Caco-2 (cell line): ENCODE results near the gene MCFD2. TPM values are rescaled to one million over a fixed set of nuclear protein-coding genes. Genes with fewer than 3 reads are reported as not detected.
A peak's percentile ranks its signal among the peaks of the same experiment; 100 is the strongest.

Experiments
- BruUV-seq: library from RNA; stranded (reverse); fragments of 400-500 nt; replicated peaks from 2 replicates; lab custom pipeline; 2021; lab: Mats Ljungman, UMichigan
- CTCF ChIA-PET: fragments of 300-600 bp; sonication (Branson Sonifier 250); formaldehyde crosslinking; loops from one replicate; lab custom pipeline; 2022; ENCODE audit warnings: antibody characterized with exemption; lab: Charles Lee
- POLR2A ChIA-PET: fragments of 300-600 bp; sonication (Branson Sonifier 250); formaldehyde crosslinking; loops from one replicate; lab custom pipeline; 2022; ENCODE audit warnings: antibody characterized with exemption; lab: Charles Lee
- DNase-seq, 2 experiments: peaks; one replicate each; pipeline versions ENCODE4 v3.0.0 to v3.0.0-alpha.2; 2020 to 2022
- H3K27me3 ChIP-seq: replicated peaks from 2 replicates; pipeline ENCODE4 v1.6.0; 2011; ENCODE audit warnings: low read length; ENCODE audit not compliant: control insufficient read depth, insufficient read depth
- H3K36me3 ChIP-seq: 2 replicates; pipeline ENCODE4 v1.5.1; 2011; ENCODE audit warnings: low read length; ENCODE audit not compliant: control insufficient read depth, insufficient read depth
- H3K4me1 ChIP-seq: fragments of 250-450 bp; sonication (Bioruptor Pico); 2 replicates; pipeline ENCODE4 v1.5.1; 2020; ENCODE audit warnings: mild to moderate bottlenecking
- H3K4me3 ChIP-seq: 2 replicates; pipeline ENCODE4 v1.5.1; 2011; ENCODE audit warnings: low read depth, mild to moderate bottlenecking, control low read depth, low read length
- H3K9me3 ChIP-seq: fragments of 250-450 bp; sonication (Bioruptor Pico); 2 replicates; pipeline ENCODE4 v1.5.1; 2020; ENCODE audit warnings: mild to moderate bottlenecking, moderate library complexity
- H3K27ac Mint-ChIP-seq: one replicate; pipeline ENCODE4 v1.8.0; 2022; ENCODE audit warnings: mixed read lengths; ENCODE audit not compliant: unreplicated experiment
- H3K27me3 Mint-ChIP-seq: one replicate; pipeline ENCODE4 v1.8.0; 2022; ENCODE audit warnings: mixed read lengths; ENCODE audit not compliant: insufficient read depth, unreplicated experiment
- H3K36me3 Mint-ChIP-seq: one replicate; pipeline ENCODE4 v1.8.0; 2022; ENCODE audit warnings: mild to moderate bottlenecking, mixed read lengths; ENCODE audit not compliant: insufficient read depth, unreplicated experiment
- H3K4me1 Mint-ChIP-seq: one replicate; pipeline ENCODE4 v1.8.0; 2022; ENCODE audit warnings: low read depth, mixed read lengths; ENCODE audit not compliant: unreplicated experiment
- H3K4me3 Mint-ChIP-seq: one replicate; pipeline ENCODE4 v1.8.0; 2022; ENCODE audit warnings: mild to moderate bottlenecking, moderate library complexity, mixed read lengths; ENCODE audit not compliant: unreplicated experiment
- H3K9me3 Mint-ChIP-seq: one replicate; pipeline ENCODE4 v1.8.0; 2022; ENCODE audit warnings: mixed read lengths; ENCODE audit not compliant: unreplicated experiment
- intact Hi-C: fragments of 100-400 bp; cut with micrococcal nuclease; formaldehyde crosslinking; loops from one replicate; pipeline ENCODE4 v1.10.0; 2022; ENCODE audit not compliant: unreplicated experiment
- total RNA-seq: library from RNA; stranded (reverse); gene quantifications from 2 replicates; pipeline ENCODE4 v1.2.3, GENCODE V29; 2022
- TF ChIP-seq, protein P1 (sequence below), 2 experiments: fragments of 200-600 bp in 1 of 2; IDR thresholded peaks; 1 replicate in 1 of 2; 2 replicates in 1 of 2; pipeline versions ENCODE4 v1.5.1 to v1.8.0; 2011 to 2022; ENCODE audit warnings: antibody characterized with exemption in 1 of 2, control low read depth in 1 of 2, inconsistent platforms in 1 of 2, low read depth in 1 of 2, low read length in 1 of 2, mild to moderate bottlenecking in 1 of 2, moderate library complexity in 1 of 2; ENCODE audit not compliant: insufficient read depth in 1 of 2, severe bottlenecking in 1 of 2, unreplicated experiment in 1 of 2

The MCFD2 gene
- total RNA-seq, 1 experiment from 2014 or later = 156 TPM

GRCh38 chr2:46960618-46961017 lies 45.0 kb upstream of the MCFD2 start:
- Mint-ChIP-seq H3K27me3 (no peaks in the 10 kb centered on the region), H3K4me3 (no peak overlapping the region), H3K4me1 (peaks cover 31% of the 10 kb centered on the region), H3K9me3 (no peaks in the 10 kb centered on the region), H3K27ac (no peak overlapping the region), H3K36me3 (peaks cover 78% of the 10 kb centered on the region)
- Histone ChIP-seq H3K4me3 (no peak overlapping the region), H3K27me3 (no peaks in the 10 kb centered on the region), H3K36me3 (peaks cover 3% of the 10 kb centered on the region), H3K4me1 (peaks cover 46% of the 10 kb centered on the region), H3K9me3 (no peaks in the 10 kb centered on the region)
- ChIA-PET POLR2A (no interaction called here), CTCF (interaction anchor here (1.0 to 1.5 kb wide), 2 partner anchors 20 to 363 kb away, joined by 3 to 4 read pairs; no protein-coding TSS in a partner anchor)
- intact Hi-C loops = no loop called here
- TF ChIP-seq, protein P1, sequence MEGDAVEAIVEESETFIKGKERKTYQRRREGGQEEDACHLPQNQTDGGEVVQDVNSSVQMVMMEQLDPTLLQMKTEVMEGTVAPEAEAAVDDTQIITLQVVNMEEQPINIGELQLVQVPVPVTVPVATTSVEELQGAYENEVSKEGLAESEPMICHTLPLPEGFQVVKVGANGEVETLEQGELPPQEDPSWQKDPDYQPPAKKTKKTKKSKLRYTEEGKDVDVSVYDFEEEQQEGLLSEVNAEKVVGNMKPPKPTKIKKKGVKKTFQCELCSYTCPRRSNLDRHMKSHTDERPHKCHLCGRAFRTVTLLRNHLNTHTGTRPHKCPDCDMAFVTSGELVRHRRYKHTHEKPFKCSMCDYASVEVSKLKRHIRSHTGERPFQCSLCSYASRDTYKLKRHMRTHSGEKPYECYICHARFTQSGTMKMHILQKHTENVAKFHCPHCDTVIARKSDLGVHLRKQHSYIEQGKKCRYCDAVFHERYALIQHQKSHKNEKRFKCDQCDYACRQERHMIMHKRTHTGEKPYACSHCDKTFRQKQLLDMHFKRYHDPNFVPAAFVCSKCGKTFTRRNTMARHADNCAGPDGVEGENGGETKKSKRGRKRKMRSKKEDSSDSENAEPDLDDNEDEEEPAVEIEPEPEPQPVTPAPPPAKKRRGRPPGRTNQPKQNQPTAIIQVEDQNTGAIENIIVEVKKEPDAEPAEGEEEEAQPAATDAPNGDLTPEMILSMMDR (IDR thresholded peaks at IDR 0.05; ENCODE audit: insufficient read depth in 1 of 2, low read depth in 1 of 2, low read length in 1 of 2, severe bottlenecking in 1 of 2, unreplicated experiment in 1 of 2) = no peak
- BruUV-seq = no TSS peak
- DNase-seq = no peak

GRCh38 chr2:46958431-46959017 lies 42.9 kb upstream of the MCFD2 start:
- no peaks in the 10 kb centered on the region for H3K27me3 Mint-ChIP-seq
- CTCF ChIA-PET = no interaction called here
- no peaks in the 10 kb centered on the region for H3K27me3 ChIP-seq
- H3K4me3 Mint-ChIP-seq = no peak overlapping the region
- H3K9me3 ChIP-seq = no peaks in the 10 kb centered on the region
- POLR2A ChIA-PET = no interaction called here
- H3K36me3 Mint-ChIP-seq = peaks cover 87% of the 10 kb centered on the region
- TF ChIP-seq, protein P1 (IDR thresholded peaks at IDR 0.05; ENCODE audit: insufficient read depth in 1 of 2, low read depth in 1 of 2, low read length in 1 of 2, severe bottlenecking in 1 of 2, unreplicated experiment in 1 of 2) = no peak
- intact Hi-C loops = no loop called here
- peaks cover 3% of the 10 kb centered on the region for H3K36me3 ChIP-seq
- no TSS peak for BruUV-seq
- H3K27ac Mint-ChIP-seq = no peak overlapping the region
- H3K9me3 Mint-ChIP-seq = no peaks in the 10 kb centered on the region
- H3K4me1 ChIP-seq = peaks cover 43% of the 10 kb centered on the region
- H3K4me1 Mint-ChIP-seq = peaks cover 33% of the 10 kb centered on the region
- H3K4me3 ChIP-seq = no peak overlapping the region
- DNase-seq = no peak

DNA sequence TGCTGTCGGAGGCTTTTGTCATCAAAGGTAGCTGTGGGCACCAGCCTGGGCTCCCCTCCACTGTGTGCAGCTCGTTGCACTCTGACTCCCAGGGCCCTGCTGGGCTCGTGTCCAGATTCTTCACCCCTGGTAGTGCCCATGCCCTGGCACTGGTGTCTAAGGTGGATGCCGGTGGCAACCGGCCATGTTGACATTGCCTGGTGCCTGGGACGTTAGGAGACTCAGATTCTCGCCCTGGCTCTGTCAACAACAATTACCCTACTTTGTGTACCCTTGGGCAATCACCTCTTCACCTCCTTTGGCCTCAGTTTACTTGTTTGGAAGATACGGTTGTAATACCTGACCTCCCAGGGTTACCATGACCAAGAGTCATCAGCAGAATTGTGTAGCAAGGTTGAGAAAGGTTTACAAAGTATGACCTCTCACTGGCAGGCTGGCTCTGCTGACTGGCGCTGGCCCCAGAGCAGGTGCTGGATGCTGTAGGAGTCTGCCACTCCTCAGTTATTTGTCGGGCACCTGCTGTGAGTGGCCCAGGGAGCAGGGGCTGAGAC lies 41.5 kb upstream of the MCFD2 start:
- Mint-ChIP-seq H3K27ac (peak overlapping the region; percentile 94), H3K27me3 (no peaks in the 10 kb centered on the region), H3K36me3 (peaks cover 82% of the 10 kb centered on the region), H3K4me3 (no peak overlapping the region), H3K4me1 (peaks cover 29% of the 10 kb centered on the region), H3K9me3 (no peaks in the 10 kb centered on the region)
- intact Hi-C loops = no loop called here
- DNase-seq = no peak
- H3K4me3 ChIP-seq = no peak overlapping the region
- CTCF ChIA-PET = no interaction called here
- H3K9me3 ChIP-seq = no peaks in the 10 kb centered on the region
- BruUV-seq = no TSS peak
- peaks cover 28% of the 10 kb centered on the region for H3K4me1 ChIP-seq
- POLR2A ChIA-PET = no interaction called here
- no peaks in the 10 kb centered on the region for H3K27me3 ChIP-seq
- peaks cover 4% of the 10 kb centered on the region for H3K36me3 ChIP-seq
- TF ChIP-seq, protein P1 (IDR thresholded peaks at IDR 0.05; ENCODE audit: insufficient read depth in 1 of 2, low read depth in 1 of 2, low read length in 1 of 2, severe bottlenecking in 1 of 2, unreplicated experiment in 1 of 2) = no peak
